Omental fat pad (tissue), 4 donors: ENCODE data around the gene TIAM2. TPM values are rescaled to one million over a fixed set of nuclear protein-coding genes. Genes with fewer than 3 reads are reported as not detected.
"Not testable (repeated sequence)": the region's sequence is repeated elsewhere in the genome, so short reads cannot be mapped to it uniquely, and the experiment has no call there.

Experiments
- ATAC-seq: fragments of 150-250 bp; one replicate; pipeline ENCODE4 v1.9.1; 2016; ENCODE audit warnings: mild to moderate bottlenecking, moderate library complexity; ENCODE audit not compliant: low FRiP score
- DNase-seq: peaks from one replicate; pipeline ENCODE4 v3.0.0-alpha.2; 2019; ENCODE audit warnings: low spot score
- total RNA-seq, 4 donors: library from RNA; depleted of rRNA; stranded (reverse); fragments of >200 nt; gene quantifications; one replicate each; pipeline ENCODE4 v1.1.0, GENCODE V29; 2016
- TF ChIP-seq, protein P1 (sequence below), 3 donors: fragments of 450-650 bp; IDR thresholded peaks; one replicate each; pipeline ENCODE4 v1.5.1; 2016 to 2017; ENCODE audit warnings: antibody characterized with exemption in 3 of 3, mild to moderate bottlenecking in 3 of 3, moderate library complexity in 2 of 3

TIAM2 gene
- total RNA-seq, 4 donors from 2014 or later, result 4.8 to 10.6 (median 6.4) TPM

DNA sequence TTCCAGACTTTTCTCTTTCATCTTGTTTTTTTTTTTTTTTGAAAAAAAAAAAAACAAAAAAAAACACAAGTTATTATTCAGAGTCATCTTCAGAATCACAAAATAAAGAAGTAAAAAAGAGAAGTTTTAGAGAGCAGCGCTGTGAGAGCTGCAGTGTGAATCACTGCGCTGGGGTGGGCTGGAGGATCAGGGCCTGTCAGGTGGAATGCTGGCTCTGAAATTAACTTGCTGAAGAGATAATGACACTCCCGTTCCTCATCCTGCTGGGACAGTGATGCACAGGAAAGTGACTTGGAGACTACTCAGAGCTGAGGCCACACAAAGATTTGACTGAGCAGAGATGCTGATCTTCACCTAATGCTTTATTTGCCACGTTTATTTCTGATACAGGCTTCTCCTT lies 226.0 kb downstream of the TIAM2 start:
- TF ChIP-seq, protein P1, sequence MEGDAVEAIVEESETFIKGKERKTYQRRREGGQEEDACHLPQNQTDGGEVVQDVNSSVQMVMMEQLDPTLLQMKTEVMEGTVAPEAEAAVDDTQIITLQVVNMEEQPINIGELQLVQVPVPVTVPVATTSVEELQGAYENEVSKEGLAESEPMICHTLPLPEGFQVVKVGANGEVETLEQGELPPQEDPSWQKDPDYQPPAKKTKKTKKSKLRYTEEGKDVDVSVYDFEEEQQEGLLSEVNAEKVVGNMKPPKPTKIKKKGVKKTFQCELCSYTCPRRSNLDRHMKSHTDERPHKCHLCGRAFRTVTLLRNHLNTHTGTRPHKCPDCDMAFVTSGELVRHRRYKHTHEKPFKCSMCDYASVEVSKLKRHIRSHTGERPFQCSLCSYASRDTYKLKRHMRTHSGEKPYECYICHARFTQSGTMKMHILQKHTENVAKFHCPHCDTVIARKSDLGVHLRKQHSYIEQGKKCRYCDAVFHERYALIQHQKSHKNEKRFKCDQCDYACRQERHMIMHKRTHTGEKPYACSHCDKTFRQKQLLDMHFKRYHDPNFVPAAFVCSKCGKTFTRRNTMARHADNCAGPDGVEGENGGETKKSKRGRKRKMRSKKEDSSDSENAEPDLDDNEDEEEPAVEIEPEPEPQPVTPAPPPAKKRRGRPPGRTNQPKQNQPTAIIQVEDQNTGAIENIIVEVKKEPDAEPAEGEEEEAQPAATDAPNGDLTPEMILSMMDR (IDR thresholded peaks at IDR 0.05), result no peak
- no peak for ATAC-seq
- no peak for DNase-seq

DNA sequence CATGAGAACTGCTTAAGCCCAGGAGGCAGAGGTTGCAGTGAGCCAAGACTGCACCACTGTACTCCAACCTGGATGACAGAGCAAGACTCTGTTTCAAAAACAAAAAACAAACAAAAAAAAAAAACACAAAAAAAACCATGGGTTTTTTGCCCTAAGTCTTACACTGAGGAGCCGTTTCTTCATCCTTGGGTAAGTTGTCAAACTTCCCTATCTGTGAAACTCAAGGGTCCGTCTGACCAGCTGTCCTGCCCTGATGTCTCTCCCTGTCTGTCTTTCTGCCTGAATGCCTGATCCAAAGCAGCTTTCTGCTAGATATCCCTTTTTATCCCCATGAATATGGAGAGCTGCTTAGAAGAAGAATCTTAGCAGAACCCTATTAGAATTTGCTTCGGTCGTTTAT lies 227.4 kb downstream of the TIAM2 start:
- TF ChIP-seq, protein P1 (IDR thresholded peaks at IDR 0.05), result no peak
- ATAC-seq (no peak), DNase-seq (no peak)

DNA sequence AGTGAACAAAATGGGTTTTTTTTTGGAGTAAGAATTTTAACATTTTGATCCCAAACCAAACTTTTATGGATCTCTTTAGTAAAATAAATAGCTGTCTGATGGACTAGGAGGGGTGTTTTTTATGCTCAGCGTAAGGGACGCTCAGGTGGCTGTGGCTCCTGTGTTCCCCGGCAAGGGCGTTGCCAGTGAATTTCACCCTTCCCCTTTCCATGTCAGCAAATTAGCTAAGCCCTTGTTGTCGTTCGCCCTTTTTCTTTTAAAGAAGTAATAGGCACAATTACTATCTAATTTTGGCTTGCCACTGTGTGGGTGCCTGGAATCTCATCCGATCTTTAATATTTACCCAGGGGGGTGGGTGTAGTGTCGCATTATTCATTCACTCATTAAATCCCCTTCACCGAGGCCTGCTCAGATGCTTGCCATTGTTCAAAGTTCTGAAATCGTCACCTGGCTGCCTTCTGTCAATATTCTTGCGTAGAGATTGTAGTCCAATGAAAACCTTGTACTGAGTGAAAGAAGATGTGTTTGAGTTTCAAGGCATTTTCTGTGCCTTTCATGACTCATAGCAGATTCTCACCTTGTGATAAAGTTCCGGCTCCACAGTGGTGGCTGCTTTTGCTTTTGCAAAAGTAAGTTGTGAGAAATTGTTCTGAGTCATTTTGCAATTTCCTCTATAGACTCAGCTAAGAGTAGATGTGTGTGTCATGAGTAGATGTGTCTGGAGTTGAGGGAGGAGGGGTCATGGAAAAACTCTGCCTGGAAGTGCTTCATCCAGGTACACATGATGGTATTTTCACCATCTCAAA lies 228.7 kb downstream of the TIAM2 start:
- TF ChIP-seq, protein P1 (IDR thresholded peaks at IDR 0.05), result no peak
- DNase-seq (no peak), ATAC-seq (no peak)

DNA sequence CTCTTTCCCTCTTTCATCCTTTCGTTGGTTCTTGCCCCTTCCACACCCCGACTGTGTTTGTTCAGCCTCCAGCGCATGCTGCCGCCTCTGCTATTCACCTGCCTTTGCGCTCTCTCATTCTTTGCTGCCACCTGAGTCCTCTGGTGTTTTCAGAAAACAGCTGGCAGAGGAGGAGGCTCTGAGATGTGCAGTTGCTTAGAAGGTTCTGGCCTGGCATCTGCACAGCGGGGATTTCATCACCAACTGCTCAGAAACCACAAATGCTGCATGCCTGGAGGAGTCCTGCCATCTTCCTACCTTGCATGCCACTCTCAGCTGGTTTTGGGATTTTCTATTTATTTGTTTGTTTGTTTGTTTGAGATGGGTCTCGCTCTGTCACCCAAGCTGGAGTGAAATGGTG lies 229.5 kb downstream of the TIAM2 start:
- ATAC-seq, result no peak
- no peak for DNase-seq
- TF ChIP-seq, protein P1 (IDR thresholded peaks at IDR 0.05), result no peak

DNA sequence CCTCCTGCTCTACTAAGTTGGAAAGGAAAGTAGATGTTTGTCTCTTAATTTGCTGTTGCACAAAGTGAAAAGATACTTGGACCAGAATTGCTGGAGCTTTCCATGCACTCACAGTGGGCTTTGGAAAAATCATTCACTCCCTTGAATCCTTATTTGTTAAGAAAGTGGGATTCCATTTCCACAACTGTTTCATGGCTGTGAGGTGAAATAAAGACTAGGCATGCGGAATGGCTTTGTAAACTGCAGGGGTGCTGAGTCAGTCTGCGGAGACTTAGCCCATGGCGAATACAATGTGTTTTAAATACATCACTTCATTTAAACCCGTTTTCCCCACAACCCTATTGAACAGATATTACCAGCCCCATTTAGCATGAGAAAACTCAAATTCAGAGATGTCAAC lies 231.9 kb downstream of the TIAM2 start:
- DNase-seq (no peak), ATAC-seq (no peak)
- TF ChIP-seq, protein P1 (IDR thresholded peaks at IDR 0.05), result no peak

DNA sequence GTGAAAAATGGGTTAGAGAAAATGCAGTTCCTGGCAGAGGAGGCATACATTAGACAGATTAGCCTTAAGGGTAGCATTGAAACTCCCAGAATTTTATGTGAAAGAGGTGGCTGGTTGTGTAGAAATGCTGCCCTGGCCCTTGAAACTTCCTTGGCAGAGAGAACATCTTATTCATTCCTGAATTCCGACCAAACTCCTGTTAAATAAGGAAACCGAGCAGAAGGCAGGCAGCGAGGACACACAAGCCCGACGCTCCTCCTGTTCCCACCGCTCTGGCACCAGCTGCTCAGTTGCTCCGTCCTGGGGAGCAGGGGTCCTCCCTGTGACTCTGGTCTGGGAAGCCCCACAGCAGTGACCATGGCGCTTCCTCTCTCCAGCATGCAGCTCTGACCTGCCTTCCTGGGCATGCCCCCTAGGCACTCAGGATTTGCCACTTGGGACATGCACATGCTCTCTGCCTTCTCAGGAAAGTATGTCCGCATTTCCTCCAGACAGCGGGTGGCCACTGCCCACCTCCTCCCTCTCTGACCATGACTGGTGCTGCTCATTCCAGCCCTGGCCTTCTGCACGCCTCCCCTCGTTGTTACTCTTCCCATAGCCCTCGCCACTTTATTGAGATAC lies 233.5 kb downstream of the TIAM2 start:
- DNase-seq (no peak), ATAC-seq (peak; percentile 54)
- TF ChIP-seq, protein P1 (IDR thresholded peaks at IDR 0.05), result no peak

DNA sequence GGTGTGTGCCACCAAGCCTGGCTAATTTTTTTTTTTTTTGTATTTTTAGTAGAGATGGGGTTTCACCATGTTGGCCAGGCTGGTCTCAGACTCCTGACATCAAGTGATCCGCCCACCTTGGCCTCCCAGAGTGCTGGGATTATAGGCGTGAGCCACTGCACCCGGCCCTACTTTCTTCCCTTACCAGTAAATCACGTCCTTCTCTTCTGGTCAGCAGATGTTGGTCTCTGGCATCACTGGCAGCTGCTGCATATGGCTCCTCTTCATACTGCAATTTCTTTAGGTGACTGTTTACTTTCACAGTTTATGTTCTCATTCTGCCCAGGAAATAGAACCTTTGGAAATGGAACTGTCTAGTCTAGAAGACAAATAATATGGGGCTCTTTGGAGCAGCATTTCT lies 235.9 kb downstream of the TIAM2 start:
- not testable (repeated sequence) for DNase-seq, ATAC-seq
